ENCODE measurements around the gene HLX.
A peak's percentile ranks its signal among the peaks of the same experiment; 100 is the strongest.

The HLX gene

DNA sequence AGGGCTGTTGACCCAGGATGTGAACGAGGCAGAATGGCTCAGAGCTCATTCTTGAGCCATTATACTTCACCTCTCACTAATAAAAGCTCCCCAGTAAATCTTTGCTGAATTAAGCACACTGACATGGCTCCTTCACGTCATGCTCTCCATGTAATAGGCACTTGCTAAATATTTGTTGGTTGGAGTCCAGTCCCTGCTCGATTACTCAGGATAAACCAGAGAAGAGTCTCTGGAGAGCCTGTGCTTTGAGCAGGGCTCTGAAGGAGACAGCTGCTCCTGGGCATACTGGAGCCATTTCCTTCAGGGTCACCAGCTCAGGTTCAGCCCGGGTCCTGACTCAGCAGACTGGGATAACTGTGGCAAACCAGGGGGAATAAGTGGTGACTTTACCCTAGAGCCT, 46.9 kb downstream of the HLX start:
- peak; percentile 59 for DNase-seq

DNA sequence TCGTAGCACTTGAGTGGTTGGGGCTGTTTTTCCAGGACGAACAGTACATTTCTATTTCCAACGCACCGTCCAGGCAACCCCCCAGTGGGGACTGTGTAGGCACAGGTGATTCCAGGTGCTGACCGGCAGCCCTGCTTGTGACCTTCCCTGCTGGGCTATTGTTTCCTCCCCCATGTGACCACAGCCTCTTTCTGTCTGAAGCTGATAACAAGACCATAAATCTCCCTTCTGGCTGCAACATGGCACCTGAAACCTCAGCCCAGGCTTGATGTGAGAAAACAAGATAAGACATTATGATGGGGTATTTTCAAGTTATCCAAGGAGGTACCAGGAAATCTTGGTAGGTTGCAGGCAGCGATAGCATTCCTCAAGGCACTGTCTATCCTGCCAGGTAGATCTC, 48.2 kb downstream of the HLX start:
- DNase-seq: no peak

DNA sequence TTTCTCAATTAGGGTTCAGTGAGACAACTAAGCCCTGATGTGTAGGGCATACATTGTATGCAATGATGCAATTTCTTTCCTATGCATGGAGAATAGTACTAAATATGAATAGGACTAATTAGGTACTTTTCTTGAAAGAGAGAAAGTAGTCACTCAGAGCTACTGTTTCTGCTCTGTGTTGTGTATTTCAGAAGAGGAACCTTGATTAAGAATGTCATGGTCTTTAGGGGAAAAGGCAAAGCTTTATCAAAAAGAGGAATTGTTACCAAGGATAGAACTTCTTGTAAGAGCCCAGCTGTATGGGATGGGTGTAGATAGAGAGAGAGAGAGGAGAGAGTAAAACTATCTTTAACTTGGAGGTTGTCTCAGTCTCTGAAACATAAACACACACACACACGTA, 49.1 kb downstream of the HLX start:
- no peak for DNase-seq

DNA sequence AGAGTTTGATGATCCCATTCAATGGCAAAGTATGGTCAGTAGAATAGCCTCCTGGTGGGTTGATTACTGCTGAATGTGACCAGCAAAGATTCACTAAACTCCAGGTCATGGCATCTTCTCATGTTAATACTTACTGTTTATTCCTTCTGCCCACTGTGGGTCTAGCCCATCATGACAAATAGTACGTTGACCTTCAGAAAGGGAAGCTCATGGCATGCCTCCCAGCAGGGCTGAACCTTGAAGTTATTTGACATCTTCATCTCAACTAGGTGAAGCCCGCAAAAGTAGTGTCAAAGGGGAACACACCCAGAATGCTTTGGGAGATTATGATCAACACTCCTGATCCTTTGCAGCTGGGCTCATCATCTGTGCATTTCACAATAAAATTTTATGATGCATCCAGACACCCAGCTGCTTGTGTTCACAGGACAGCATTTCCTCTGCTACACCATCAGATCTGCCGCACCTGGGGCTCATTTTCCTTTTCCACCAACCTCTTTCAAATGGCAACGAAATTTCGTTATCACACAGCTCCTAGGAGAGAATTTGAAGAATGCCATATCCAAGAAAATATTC, 49.6 kb downstream of the HLX start:
- DNase-seq: no peak

DNA sequence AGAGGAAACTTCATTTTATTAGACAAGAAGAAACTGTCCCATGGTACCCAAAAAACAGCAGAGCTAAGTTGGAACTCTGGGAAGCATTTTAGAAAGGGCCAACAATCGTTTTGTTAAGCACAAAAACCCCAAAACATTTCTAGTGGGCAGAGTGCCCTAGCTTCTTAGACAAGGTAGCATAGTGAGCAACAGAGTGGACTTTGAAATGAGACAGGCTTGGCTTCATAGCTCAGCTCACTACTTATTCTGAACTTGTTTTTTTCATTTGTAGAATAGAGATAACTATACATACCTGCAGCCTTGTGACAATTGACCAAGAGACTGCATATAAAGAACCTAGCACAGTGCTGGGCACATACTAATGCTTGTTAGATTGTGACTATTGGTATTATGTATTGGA, 50.1 kb downstream of the HLX start:
- no peak for DNase-seq
